Stimulated activated CD8-positive, alpha-beta memory T cell treated with anti-CD3 and anti-CD28 coated beads, Interleukin-7, amount 100 ng/mL, for 1 hour (primary cell): ENCODE results near the gene RPP21.

Experiments
- DNase-seq, 2 donors: peaks; one replicate each; pipeline ENCODE4 v3.0.0-alpha.2; 2020; ENCODE audit warnings: low read depth in 2 of 2

RPP21 gene

DNA sequence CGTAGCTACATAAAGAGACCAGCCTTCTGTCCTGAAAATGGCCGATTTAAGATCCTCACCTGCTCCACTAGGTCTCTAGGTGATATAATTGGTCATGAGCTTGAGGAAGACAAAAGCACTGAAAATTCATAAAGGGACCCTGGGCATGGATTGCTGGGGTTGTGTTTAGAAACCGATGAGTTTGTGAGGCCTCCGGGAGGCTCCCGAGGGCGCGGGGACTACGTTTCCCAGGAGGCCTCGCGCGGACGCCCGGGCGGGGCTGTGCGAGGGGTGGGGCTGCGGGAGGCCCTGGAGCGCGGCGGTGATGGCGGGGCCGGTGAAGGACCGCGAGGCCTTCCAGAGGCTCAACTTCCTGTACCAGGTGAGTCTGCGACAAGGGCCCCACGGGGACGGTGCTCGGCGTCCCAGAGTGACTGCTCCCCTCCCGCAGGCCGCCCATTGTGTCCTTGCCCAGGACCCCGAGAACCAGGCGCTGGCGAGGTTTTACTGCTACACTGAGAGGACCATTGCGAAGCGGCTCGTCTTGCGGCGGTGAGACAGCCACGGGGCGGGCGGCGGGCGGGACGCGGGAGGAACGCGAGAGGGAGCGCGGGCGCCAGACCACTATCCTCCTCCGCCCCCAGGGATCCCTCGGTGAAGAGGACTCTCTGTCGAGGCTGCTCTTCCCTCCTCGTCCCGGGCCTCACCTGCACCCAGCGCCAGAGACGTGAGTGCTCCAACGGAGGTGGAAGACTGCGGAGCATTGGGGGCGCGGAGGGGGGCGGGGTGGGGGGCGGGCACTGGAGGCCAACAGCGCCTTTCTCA, at the start of gene RPP21:
RPP21 (plus strand) TSS at position 289 of the 804 bp plus-strand sequence; CDS start at position 305, 16 bp downstream.
- DNase-seq, result peak; percentile 66 to 75

DNA sequence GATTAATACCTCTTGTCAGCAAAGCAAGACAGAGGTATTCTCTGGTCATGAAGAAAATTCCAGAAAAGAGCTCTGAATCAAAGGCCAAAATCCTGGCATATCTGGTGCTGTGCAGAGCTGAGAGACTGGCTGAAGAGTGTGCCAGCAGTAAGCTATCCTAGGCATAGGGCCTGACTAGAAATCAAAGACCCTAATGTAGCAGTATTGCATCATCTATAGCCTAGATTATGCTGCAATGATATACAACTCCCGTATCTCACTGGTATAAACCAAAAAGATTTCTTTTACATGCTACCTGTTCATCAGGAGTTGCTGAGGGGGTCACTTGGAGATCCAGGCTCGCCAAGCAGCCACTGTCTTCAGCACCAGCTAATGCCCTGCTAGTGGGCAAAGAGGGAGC, 49.1 kb upstream of the RPP21 start:
- DNase-seq, result no peak

DNA sequence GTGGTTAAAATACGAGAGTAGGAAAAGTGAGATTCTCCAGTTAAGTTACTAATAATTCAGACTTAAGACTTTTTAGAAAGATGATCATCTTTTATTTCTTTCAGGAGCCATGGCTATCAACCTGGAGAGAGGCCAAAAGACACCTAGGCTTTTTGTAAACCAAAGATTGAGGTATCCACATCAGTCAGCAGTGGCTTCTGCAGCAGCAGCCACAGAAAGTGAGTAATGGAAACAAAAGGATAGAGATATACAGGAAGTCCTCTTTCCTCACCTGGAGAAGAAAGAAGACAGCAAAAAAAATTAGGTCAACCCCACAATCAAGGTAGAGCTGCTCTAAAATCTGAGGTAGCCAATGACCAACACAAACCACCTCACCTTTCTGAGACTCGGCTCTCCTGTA, 41.0 kb upstream of the RPP21 start:
- no peak for DNase-seq

DNA sequence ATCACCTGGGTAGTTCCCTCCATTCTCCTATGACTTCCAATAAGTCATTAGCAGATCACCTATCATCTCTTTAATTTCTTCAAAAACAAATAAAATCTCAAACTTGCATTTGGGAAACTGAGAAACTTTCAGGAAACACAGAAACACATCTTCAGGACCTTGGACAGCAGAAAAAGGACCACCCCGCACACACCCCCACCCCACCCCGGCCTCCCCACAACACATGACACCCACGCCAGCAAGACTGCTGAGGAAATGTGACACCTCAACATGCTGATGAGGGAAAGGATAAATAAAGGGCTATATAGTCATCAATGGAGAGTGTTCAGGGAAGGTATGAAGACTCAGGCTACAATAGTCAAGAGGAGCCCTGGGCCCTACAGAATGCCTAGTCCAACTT, 33.9 kb upstream of the RPP21 start:
- DNase-seq, result no peak

DNA sequence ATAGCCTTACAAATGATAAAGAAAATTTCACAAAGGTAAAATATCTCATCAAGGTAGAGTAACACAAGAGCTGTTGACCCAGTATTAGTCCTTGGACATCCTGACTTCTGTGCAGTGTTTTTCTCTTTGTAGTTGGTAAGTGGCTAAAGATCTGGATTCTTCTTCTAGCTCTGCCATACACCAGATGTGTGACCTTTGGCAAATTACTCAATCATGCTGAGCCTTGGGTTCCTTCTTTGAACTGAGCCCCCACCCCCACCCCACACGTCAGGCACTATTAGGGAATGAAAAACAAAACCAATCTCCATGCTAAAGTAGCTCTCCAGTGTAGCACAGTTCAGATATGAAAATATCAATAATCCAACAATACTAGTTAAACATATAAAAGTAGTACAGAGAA, 33.3 kb upstream of the RPP21 start:
- no peak for DNase-seq

DNA sequence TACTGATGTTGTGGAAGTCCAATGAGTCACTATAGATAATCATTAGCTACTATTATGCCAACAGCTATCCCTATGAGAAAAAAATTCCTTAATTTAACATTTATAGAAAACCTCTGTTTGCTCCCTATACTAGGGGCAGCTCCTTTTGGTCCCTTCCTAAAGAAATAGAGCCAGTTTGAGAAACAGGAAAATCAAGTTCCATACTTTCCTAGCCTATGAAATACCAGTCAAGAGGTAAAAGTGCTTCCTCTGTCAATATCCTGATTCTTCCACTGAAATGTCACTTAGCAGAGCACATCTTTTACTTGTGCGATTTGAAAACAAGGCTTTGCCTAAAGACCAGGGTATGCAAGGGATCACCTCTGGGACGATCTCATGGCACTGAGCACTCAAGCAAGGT, 32.7 kb upstream of the RPP21 start:
- no peak for DNase-seq

DNA sequence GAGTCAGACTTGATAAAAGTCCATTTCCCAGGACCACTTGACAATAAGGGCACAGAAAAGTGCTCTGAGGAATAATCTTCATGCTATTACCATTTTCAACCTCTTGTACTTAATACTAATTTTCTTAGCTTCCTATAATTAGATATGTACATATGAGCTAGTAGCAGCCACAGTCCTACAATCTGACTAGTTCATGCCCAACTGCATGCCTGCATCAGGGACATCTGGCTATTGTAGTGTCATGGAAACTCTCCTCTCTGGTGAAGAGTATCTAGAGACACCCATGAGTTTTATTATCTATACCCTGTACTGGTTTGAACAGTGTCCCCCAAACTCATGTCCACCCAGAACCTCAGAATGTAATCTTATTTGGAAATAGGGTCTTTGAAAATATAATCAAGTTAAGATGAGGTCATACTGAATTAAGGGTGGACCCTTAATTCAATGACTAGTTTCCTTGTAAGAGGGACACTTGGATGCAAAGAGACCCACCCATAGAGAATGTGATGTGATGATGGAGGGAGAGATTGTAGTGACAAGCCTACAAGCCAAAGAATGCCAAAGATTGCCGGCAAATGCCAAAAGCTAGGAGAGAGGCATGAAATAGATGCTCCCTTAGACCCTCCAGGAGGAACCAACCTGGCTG, 32.2 kb upstream of the RPP21 start:
- no peak for DNase-seq

DNA sequence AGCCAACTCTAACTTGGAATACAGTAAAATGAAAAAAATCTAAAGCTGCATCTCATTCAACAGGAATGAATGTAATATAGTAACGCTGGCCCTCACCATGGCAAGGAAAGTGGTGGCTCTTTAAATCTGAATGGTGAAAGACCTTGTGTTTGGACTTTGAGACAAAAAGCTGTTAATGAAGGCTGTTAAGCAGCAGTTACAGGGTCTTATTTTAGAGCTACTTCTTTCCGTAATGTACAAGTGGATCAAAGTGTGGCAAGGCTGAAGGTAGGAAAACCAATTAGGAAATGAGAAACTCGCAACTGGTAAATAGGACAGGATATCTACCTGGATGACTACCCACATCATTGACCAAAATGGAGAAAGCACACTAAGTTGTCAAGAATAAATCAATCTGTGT, 29.8 kb upstream of the RPP21 start:
- no peak for DNase-seq

DNA sequence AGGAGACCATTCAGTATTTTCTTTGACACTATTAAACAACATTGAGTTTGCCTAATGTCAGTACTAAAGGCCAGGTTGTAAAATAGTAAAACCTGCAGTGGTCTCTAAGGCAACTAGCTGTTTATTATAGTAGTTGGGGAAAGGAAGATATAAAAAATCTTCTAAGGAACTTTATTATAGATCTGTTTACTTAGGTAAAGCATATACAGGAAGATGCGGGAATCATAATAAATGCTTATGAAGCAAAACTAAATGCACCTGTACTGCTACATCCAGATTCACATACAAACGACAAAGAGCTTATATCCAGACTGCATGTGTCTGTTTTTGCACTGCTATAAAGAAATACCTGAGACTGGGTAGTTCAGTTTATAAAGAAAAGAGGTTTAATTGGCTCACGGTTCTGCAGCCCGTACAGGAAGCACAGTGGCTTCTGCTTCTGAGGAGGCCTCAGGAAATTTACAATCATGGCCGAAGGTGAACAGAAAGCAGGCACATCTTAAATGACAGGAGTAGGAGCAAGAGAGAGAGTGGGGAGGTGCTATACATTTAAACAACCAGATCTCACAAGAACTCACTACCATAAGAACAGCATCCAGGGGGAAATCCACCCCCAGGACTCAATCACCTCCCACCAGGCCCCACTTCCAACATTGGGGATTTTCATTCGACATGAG, 26.9 kb upstream of the RPP21 start:
- no peak for DNase-seq

DNA sequence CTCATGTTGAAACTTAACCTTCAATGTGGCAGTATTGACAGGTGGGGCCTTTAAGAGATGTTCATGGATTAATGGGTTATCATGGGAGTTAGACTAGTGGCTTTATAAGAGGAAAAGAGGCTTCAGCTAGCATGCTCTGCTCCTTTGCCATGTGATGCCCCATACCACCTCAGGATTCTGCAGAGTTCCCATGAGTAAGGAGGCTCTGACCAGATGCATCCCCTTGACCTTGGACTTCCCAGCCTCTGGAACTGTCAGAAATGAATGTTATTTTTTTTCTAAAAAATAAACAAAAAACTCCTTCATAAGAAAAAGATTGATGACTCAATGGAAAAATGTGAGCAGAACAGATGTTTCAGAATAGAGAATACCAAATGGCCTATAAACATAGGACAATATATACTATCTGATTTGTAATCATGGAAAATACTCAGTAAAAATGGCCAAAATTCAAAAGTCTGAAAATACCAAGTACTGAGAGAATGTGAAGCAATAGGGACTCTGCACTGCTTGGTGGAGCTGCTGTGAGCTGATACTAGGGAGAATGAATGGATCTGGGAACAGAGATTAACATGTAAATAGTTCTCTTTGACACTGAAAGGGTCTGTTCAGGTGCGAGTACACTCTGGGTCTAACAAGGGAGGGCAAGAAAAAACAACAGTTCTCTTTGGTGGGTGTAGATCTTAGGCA, 25.7 kb upstream of the RPP21 start:
- no peak for DNase-seq

DNA sequence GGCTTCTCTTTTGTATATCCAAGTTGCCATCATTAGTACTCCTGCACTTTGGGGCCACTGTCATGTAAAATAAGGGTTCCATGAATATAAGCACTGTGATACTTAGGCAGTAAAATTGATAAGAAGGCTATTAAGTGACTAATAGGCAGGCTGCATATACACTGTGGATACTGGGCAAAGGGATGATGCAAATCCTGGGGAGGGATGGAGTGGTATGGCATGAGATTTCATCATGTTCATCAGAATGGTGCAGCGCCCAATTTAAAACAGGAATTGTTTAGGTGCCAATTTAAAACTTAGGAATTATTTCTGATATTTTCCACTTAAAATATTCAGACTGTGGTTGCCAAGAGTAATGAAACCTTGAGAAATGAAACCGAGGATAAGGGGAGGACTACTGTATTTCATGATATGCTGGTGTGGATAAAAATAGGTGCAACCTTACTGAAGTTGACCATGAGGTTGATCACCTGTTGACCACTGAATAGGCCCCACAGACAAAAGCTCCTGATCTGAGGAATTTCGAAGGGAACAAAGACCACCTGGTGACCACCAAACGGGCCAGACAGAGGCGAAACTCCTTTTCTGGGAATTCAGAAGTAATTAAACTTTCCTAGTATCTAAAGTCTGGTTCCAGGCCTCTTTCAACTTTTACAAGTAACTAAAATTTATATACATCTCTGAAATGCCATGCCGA, 23.1 kb upstream of the RPP21 start:
- no peak for DNase-seq

DNA sequence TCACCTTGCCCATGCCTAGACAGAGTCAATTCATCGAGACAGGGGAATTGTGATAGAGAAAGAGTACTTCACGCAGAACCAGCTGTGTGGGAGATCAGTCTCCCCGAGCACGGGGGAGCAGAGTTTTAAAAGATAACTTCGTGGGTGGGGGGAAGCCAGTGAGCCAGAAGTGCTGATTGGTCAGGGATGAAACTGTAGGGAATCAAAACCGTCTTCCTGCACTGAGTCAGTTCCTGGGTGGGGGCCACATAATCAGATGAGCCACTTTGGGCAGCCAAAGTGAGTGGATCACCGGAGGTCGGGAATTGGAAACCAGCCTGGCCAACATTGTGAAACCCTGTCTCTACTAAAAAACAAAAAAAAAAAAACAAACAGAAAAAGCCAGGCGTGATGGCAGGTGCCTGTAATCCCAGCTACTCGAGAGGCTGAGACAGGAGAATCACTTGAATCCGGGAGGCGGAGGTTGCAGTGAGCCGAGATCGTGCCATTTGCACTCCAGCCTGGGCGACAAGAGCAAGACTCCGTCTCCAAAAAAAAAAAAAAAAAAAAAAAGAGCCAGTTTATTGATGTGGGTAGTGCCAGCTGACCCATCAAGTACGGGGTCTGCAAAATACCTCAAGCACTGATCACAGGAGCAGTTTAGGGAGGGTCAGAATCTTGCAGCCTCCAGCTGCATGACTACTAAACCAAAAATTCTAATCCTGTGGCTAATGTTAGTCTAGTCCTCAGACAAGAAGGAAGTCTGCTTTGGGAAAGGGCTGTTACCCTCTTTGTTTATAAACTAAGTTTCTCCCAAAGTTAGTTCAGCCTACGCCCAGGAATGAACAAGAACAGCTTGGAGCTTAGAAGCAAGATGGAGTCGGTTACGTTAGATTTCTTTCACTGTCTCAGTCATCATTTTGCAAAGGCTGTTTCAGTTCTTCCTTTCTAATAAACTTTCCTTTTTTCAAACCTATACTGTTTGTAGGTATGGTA, 22.1 kb upstream of the RPP21 start:
- DNase-seq, result no peak

DNA sequence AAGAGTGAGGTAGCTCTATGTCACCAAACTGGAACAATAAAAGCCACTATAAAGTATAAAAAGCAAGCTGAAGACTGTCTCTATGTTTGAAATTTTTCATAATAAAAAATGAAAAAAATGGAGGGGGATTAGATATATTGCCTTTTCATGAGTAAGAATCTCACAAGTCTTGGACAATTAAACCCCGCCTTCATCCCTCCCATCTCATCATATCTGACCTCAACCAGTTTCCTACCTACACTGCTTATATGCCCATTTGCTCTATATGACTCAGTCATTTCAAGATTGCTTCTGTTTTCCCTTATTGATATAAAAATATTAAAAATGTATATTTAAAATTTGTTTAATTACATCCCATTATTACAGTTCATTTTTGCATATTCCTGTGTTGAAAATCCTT, 21.1 kb upstream of the RPP21 start:
- DNase-seq, result no peak

DNA sequence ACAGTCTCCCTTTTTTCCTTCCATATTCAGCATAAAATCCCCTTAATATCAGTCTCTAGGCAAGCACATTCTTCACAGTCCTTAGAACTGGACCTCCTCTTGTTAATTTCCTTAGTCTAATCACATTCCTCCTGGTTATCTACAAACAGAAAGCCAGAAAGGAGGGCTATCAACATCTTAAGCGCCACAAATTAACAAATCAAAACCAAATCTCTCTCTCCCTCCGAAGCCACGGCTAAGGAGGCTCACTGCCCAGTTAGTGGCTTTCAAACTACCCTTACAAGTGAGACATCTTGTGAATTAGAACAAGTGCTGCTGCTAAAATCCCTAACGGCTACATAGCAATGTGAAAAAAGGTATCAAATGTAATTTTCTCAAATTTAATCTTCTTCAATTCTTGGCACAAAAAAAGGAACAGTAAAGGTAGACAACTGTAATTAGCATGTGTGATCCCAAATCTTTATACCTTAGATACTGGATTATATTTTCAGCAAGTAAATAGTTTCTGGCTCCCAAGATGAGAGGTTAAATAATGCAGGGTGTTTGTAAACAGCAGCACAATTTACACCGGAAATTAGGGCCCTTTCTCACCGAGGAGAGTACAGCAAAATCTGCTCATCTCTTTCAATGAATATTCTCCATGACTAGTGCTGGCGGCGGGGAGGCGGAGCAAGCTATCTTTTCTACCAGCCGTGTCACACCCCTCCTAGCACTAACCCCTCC, 19.6 kb upstream of the RPP21 start:
- peak in 1 of 2 donors; percentile 58 for DNase-seq

DNA sequence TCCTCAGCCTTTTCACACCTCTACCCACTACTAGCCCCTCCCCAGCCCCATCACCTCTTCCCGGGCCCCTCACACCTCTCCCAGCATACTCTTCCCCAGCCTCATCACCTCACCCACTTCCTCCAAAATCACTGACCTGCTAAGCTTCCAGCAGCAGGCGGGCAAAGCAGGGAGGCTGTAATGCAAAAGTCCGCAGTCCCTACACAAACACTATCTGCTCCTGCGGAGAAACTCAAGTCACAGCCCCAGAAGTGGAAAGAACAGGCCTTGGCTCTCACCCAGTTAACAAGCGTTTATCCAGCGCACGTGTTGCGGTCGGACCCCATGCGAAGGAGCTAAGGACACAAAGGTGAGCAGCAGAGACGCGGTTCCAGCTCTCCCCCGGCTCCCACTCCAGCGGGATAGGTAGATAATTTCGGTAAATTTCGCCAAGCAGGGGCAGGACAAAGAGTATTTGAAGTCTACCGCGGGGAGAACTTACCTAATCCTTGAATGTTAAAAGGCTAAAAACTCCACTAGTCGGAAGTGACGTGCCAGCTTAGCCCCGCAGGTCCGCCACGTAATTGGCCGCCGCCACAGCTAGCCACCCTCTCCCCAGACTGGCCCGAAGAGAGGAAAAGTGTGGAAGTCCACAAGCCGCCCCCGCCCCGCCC, 19.0 kb upstream of the RPP21 start:
- DNase-seq, result peak; percentile 55 to 64

DNA sequence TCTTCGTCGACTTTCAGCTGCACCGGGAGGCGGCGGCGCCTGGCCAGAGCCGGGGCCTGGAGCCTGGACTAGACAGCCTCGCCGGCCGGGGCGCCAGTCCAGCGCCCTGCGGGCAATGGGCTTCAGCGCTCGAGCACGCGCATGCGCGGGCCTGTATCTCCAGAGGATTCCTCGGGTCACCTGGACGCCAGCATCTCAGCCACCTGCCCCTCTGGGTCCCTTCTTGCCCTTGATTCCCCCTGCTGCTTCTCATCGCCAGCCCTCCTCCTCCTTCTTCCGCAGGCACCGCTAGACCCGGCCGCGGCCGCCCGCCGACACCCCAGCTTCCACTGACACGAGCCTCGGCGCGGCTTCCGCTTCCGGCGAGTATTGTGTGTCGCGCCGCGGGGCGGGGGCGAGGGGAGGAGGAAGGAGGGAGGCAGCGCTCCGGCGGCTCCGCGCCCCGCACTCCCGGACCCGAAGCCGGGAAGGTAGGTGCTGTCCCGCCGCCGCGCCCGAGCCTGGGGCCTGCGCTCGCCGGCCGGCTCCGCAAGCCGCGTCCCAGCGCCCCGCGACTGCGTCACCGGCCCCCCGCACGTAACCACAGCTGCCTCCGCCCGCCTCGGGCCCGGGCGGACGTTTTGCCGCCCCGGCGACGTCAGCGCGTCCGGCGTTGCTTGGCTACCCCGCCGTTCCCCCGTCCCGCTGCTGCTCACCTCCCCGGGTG, 18.3 kb upstream of the RPP21 start, which contains the start of gene TRIM39:
TRIM39 (plus strand) TSS at position 402 of the 706 bp plus-strand sequence. CDS start 2,391 bp downstream, outside the sequence.
- peak; percentile 69 to 70 for DNase-seq

DNA sequence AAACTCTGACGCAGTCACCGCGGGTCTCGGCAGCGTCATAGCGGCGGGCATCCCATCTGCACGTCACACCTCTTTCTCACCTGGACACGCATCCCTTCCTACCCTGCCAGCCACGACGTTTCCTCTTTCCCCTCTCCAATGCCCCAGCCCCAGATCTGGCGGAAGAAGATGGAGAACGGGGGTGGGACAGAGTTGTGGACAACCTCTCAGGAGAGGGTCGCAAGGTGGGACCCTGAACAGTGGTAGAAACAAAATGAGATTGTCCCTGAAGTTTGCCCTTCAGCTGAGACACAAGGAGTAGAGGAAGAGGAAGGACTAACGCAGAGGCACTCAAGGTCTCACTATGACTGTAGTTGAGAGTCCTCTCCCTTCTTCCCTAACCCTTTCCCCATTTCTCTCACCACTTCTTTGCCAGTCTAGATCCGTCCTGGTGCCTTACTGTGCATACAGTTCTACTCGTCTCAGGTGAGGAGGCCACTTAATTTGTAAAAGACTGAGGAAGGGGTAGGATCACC, 17.7 kb upstream of the RPP21 start:
- DNase-seq, result no peak

DNA sequence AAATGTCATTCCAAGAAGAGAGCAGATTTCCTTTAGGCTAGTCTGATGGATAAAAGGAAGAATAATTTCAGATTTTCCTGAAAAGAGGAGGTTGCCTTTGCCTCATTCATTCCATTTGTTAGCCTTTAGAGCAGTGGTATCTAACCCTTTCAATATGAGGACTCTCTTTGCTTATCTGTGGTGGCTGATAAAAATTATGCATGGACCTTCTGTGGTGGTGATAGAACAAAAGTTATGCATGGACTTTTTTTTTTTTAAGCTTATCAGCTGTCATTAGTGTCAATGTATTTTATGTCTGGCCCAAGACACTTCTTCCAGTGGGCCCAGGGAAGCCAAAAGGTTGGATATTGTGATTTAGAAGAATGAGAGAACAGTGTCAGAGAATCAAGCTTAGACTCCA, 16.6 kb upstream of the RPP21 start:
- DNase-seq, result no peak
